Glutamatergic neuron (in vitro differentiated cells): Measurements from ENCODE around the gene CAST. TPM values are rescaled to one million over a fixed set of nuclear protein-coding genes. Genes with fewer than 3 reads are reported as not detected.

Source experiments
- DNase-seq: peaks from one replicate; pipeline ENCODE4 v3.0.0; 2022
- H3K27ac Mint-ChIP-seq: one replicate; pipeline ENCODE4 v1.8.0; 2020; ENCODE audit warnings: mild to moderate bottlenecking, mixed read lengths, inconsistent platforms; ENCODE audit not compliant: unreplicated experiment
- H3K27me3 Mint-ChIP-seq: one replicate; pipeline ENCODE4 v1.8.0; 2020; ENCODE audit warnings: mild to moderate bottlenecking, moderate library complexity, mixed read lengths, inconsistent platforms; ENCODE audit not compliant: unreplicated experiment
- H3K36me3 Mint-ChIP-seq: one replicate; pipeline ENCODE4 v1.8.0; 2020; ENCODE audit warnings: mild to moderate bottlenecking, mixed read lengths, inconsistent platforms; ENCODE audit not compliant: unreplicated experiment
- H3K4me1 Mint-ChIP-seq: one replicate; pipeline ENCODE4 v1.8.0; 2020; ENCODE audit warnings: mild to moderate bottlenecking, low read depth, mixed read lengths, inconsistent platforms; ENCODE audit not compliant: unreplicated experiment
- H3K4me3 Mint-ChIP-seq: one replicate; pipeline ENCODE4 v1.8.0; 2020; ENCODE audit warnings: mild to moderate bottlenecking, mixed read lengths, inconsistent platforms; ENCODE audit not compliant: unreplicated experiment
- H3K9me3 Mint-ChIP-seq: one replicate; pipeline ENCODE4 v1.8.0; 2020; ENCODE audit warnings: mild to moderate bottlenecking, moderate library complexity, mixed read lengths, inconsistent platforms; ENCODE audit not compliant: unreplicated experiment
- total RNA-seq: library from RNA; stranded (reverse); fragmentation: NEBNext Ultra II Directional; extraction: Animal tissue kit (Norgen Biotek cat#: 25700); gene quantifications from one replicate; pipeline ENCODE4 v1.2.1, GENCODE V29; 2021; ENCODE audit not compliant: unreplicated experiment
- TF ChIP-seq, protein P1 (sequence below): fragments of 200-600 bp; sonication (generic); IDR thresholded peaks from one replicate; pipeline ENCODE4 v1.5.0; 2021; ENCODE audit not compliant: partially characterized antibody, unreplicated experiment

CAST gene
- total RNA-seq, 1 donor from 2014 or later, result 19.4 TPM

DNA sequence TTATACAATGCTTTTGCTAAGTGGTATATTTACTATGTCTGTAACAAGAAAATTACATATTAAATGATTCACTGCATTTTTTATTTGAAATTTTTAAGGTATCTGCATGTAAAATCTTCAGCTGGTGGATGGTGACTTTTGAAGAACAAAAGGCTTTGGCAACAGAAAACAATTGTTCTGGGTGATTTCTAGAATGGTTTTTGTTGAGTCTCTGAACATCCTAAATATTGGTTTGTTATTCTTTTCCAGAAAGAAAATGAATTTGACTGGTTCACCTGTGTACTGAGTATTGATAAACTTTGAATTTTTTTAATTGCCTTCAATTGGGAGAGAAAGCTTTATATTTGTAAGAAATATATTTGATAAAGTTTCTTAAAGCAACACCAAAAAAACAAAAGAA, 110.4 kb downstream of the CAST start:
- no peak overlapping the region for H3K27ac Mint-ChIP-seq
- H3K36me3 Mint-ChIP-seq, result no peaks in the 10 kb centered on the region
- no peaks in the 10 kb centered on the region for H3K4me1 Mint-ChIP-seq

DNA sequence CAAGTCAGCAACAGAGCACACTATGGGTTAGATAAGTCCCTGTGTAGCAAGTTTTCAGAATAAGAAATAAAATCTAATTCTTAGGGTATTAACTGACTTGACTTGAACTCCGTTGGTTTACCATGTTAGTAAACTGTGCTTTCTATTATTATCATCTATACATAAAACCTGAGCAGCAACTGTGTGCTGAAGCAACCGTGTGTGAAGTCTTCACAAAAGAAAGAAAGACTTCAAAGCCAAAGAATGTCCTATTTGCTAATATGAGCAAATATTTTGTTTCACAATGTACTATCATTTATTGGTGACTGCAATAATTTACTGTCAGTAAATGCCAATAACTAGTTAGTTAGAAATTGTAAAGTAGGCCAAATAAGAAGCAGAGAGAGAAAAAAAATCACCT, 112.9 kb downstream of the CAST start:
- H3K9me3 Mint-ChIP-seq, result no peaks in the 10 kb centered on the region
- TF ChIP-seq, protein P1, sequence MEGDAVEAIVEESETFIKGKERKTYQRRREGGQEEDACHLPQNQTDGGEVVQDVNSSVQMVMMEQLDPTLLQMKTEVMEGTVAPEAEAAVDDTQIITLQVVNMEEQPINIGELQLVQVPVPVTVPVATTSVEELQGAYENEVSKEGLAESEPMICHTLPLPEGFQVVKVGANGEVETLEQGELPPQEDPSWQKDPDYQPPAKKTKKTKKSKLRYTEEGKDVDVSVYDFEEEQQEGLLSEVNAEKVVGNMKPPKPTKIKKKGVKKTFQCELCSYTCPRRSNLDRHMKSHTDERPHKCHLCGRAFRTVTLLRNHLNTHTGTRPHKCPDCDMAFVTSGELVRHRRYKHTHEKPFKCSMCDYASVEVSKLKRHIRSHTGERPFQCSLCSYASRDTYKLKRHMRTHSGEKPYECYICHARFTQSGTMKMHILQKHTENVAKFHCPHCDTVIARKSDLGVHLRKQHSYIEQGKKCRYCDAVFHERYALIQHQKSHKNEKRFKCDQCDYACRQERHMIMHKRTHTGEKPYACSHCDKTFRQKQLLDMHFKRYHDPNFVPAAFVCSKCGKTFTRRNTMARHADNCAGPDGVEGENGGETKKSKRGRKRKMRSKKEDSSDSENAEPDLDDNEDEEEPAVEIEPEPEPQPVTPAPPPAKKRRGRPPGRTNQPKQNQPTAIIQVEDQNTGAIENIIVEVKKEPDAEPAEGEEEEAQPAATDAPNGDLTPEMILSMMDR, result no peak
- H3K27me3 Mint-ChIP-seq, result no peaks in the 10 kb centered on the region
- no peaks in the 10 kb centered on the region for H3K4me1 Mint-ChIP-seq
- no peak overlapping the region for H3K4me3 Mint-ChIP-seq
- peaks cover 7% of the 10 kb centered on the region for H3K36me3 Mint-ChIP-seq
- DNase-seq, result no peak
- no peak overlapping the region for H3K27ac Mint-ChIP-seq

More for the DNA sequence above, 110.4 kb downstream of the CAST start:
- no peak overlapping the region for H3K4me3 Mint-ChIP-seq
- TF ChIP-seq, protein P1, result no peak
- no peaks in the 10 kb centered on the region for H3K9me3 Mint-ChIP-seq
- DNase-seq, result no peak
- no peaks in the 10 kb centered on the region for H3K27me3 Mint-ChIP-seq

DNA sequence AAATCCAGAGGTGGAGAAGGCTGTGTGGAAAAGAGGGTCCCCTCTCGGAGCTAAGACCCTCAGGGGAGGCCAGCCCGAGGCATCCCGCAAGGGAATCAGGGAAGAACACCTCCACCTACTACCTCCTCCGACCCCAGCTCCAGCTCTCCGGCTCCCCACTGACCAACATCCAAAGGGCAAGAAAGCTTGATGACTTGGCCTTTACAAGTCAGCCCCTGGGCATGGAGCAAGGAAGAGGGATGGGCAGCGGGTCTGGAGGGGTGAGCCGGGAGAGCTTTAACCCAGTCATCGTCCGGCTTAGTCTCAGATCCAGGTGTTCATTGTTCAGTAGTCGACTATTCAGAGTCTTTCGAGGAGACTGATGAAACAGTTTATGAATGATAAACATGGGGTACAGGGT, 113.5 kb downstream of the CAST start:
- no peak for DNase-seq
- Mint-ChIP-seq H3K9me3 (no peaks in the 10 kb centered on the region), H3K4me3 (no peak overlapping the region), H3K27me3 (no peaks in the 10 kb centered on the region), H3K36me3 (peaks cover 7% of the 10 kb centered on the region), H3K27ac (no peak overlapping the region), H3K4me1 (no peaks in the 10 kb centered on the region)
- TF ChIP-seq, protein P1, result no peak

DNA sequence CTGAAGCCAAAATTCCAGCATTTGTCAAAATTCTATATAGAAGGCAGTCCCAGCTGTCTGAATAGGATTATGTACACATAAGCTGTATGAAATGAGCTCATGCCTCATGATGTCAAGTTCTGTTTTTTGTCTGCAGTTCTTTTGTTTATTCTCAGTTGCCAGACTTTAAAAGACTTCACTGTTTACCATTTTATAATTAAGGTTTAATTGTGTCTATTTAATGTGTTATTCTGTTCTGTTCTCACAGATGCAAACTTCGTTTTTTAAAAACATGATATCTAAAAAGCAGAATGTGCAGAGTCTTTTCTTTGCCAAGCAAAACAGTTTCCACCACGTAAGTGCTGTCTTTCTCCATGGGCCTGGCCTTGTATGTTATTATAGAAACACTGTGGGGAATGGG, 114.4 kb downstream of the CAST start:
- Mint-ChIP-seq H3K27me3 (no peaks in the 10 kb centered on the region), H3K4me3 (no peak overlapping the region), H3K36me3 (peaks cover 7% of the 10 kb centered on the region), H3K9me3 (no peaks in the 10 kb centered on the region), H3K4me1 (no peaks in the 10 kb centered on the region), H3K27ac (no peak overlapping the region)
- no peak for DNase-seq
- TF ChIP-seq, protein P1, result no peak

DNA sequence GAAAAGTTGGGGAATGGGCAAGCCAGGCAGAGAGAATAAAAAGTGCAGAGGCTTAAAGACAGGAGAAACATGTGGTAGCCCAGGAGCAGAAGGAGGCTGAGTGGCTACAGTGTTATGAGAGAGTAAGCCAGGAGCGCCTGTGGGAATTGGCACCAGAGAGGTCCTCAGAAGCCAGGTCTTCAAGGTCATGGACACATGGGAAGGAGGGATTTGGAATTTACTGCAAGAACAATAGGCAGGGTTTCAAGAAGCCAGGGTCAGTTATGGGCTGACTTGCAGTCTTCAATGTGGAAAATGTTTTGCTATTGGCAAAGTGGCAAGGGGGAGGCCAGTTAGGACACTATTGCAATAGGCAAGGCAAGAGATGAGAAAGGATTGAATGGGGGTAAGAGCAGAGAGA, 116.2 kb downstream of the CAST start:
- no peak for DNase-seq
- Mint-ChIP-seq H3K4me1 (no peaks in the 10 kb centered on the region), H3K4me3 (no peak overlapping the region), H3K9me3 (peaks cover 2% of the 10 kb centered on the region), H3K27ac (no peak overlapping the region), H3K27me3 (no peaks in the 10 kb centered on the region), H3K36me3 (peaks cover 12% of the 10 kb centered on the region)
- TF ChIP-seq, protein P1, result no peak
